Measurements from ENCODE around the gene CTIF. TPM values are rescaled to one million over a fixed set of nuclear protein-coding genes. Genes with fewer than 3 reads are reported as not detected.

Gene CTIF
- total and polyA plus RNA-seq, 2 experiments from 2014 or later: 22.1 to 27.9 TPM

DNA sequence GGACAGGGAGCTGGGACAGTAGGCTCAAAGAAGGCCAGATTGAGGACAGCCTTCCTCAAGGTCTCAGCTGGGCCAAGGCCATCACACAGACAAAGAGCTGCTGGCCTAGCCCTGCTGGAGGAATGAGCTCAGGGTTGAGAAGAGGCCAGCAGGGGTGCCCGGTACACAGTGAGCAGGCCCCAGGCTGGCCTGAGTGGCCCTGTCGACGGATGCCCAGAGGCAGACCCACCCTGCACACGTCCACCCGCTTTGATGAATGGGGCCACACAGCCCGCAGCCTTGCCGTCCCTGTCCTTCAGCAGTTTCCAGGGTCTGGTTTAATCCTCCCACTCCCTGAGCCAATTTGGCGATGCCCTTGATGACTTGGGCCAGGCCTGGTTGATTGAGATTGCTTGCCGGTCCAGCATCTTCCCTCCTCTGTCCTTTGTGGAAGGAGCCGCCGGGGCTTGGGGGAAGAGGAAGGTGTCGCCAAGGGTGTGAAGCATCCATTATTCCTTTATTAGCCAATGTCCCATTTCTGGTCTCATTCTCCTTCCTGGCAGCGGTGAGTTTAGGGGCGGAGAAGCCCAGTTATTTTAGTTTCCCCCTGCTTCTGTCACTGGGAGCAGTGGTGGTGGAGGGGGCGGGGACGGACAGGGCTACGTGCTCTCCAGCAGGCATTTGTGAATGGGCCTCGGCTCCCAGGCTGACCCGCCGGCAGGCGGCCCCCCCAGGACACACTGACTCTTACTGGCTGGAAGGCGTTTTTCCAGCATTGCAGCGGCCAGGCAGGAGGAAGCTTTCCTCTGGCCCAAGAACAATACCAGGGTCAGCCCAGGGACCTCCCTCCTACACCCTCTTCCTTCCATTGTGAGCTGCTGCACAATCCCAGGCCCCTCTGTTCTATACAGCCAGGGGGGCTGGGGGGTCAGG is 141.8 kb downstream of the CTIF start:
- DNase-seq (ENCODE audit: low spot score): no peak
- H3K4me3 ChIP-seq: no peak overlapping the region
- WGBS (ENCODE audit: low lambda C conversion rate, missing lambda C conversion rate): 88% methylated on average over 23 of the region's 23 CpGs
- H3K9me2 ChIP-seq (replicated peaks; ENCODE audit: insufficient read depth): no peaks in the 10 kb centered on the region
- H3K4me2 ChIP-seq: no peak overlapping the region
- H3K4me1 ChIP-seq (ENCODE audit: insufficient read depth): peaks cover 3% of the 10 kb centered on the region
- H2AFZ ChIP-seq: no peak overlapping the region
- no peaks in the 10 kb centered on the region for H3K9me3 ChIP-seq (ENCODE audit: low read depth)
- H3K36me3 ChIP-seq (replicated peaks; ENCODE audit: insufficient read depth, low read depth): no peaks in the 10 kb centered on the region
- no peak overlapping the region for H3K27ac ChIP-seq
- peaks cover 6% of the 10 kb centered on the region for H3K79me2 ChIP-seq
- no peaks in the 10 kb centered on the region for H4K20me1 ChIP-seq (ENCODE audit: insufficient read depth, poor library complexity, severe bottlenecking)
- no peaks in the 10 kb centered on the region for H3K27me3 ChIP-seq
- TF ChIP-seq, protein P1, sequence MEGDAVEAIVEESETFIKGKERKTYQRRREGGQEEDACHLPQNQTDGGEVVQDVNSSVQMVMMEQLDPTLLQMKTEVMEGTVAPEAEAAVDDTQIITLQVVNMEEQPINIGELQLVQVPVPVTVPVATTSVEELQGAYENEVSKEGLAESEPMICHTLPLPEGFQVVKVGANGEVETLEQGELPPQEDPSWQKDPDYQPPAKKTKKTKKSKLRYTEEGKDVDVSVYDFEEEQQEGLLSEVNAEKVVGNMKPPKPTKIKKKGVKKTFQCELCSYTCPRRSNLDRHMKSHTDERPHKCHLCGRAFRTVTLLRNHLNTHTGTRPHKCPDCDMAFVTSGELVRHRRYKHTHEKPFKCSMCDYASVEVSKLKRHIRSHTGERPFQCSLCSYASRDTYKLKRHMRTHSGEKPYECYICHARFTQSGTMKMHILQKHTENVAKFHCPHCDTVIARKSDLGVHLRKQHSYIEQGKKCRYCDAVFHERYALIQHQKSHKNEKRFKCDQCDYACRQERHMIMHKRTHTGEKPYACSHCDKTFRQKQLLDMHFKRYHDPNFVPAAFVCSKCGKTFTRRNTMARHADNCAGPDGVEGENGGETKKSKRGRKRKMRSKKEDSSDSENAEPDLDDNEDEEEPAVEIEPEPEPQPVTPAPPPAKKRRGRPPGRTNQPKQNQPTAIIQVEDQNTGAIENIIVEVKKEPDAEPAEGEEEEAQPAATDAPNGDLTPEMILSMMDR (IDR thresholded peaks at IDR 0.05; ENCODE audit: poor library complexity): no peak
- TF ChIP-seq EZH2phosphoT487 (IDR thresholded peaks at IDR 0.05; ENCODE audit: low read depth, severe bottlenecking, unreplicated experiment): no peak
- TF ChIP-seq EZH2 (IDR thresholded peaks at IDR 0.05; ENCODE audit: borderline replicate concordance): no peak

DNA sequence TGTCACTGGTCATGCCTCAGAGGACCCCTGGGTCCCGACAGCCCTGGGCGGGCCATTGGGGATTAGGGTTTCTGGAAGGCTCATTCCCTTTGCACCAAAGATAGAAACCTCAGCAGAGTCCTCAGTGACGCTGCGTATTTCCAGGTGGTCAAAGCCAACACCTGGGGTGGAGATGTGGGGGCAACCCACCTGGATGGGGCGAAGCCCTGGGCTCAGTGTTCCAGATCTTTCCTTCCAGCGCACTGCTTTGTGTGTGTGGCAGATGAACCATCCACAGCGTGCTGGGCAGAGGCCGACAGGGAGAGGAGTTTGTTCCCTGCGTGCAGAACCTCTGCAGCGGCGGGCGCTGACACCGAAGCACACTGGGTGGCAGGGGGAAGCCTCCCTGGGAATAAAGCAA is 143.9 kb downstream of the CTIF start:
- TF ChIP-seq, protein P1 (IDR thresholded peaks at IDR 0.05; ENCODE audit: poor library complexity): no peak
- TF ChIP-seq EZH2 (IDR thresholded peaks at IDR 0.05; ENCODE audit: borderline replicate concordance) (no peak), EZH2phosphoT487 (IDR thresholded peaks at IDR 0.05; ENCODE audit: low read depth, severe bottlenecking, unreplicated experiment) (no peak)
- WGBS (ENCODE audit: low lambda C conversion rate, missing lambda C conversion rate): 98% methylated on average over 13 of the region's 13 CpGs

DNA sequence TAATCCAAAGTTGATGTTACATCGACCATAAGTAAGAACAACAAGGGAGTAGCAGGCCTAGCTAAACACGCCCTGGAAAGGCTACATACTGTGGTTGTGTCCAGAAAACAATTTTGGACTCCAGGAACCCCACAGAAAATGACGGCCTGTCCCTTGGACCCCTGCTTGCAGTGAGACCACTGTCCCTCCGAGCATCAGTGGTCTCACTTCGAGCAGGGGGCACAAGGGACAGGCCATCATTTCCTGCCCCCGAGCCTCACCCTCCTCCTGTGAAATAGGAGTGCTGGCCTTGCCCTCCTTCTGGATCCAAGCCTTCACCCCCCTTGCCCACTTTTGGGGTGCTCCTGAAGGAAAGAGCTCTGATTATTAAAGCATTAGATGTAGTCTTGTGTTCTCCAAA is 144.4 kb downstream of the CTIF start:
- H3K79me2 ChIP-seq: no peaks in the 10 kb centered on the region
- no peaks in the 10 kb centered on the region for H3K9me2 ChIP-seq (replicated peaks; ENCODE audit: insufficient read depth)
- H3K4me1 ChIP-seq (ENCODE audit: insufficient read depth): no peaks in the 10 kb centered on the region
- H3K9me3 ChIP-seq (ENCODE audit: low read depth): no peaks in the 10 kb centered on the region
- DNase-seq (ENCODE audit: low spot score): no peak
- H3K36me3 ChIP-seq (replicated peaks; ENCODE audit: insufficient read depth, low read depth): no peaks in the 10 kb centered on the region
- 93% methylated on average over 6 of the region's 6 CpGs for WGBS (ENCODE audit: low lambda C conversion rate, missing lambda C conversion rate)
- no peak overlapping the region for H3K4me3 ChIP-seq
- no peak overlapping the region for H3K27ac ChIP-seq
- H4K20me1 ChIP-seq (ENCODE audit: insufficient read depth, poor library complexity, severe bottlenecking): no peaks in the 10 kb centered on the region
- H3K4me2 ChIP-seq: no peak overlapping the region
- no peak overlapping the region for H2AFZ ChIP-seq
- TF ChIP-seq EZH2 (IDR thresholded peaks at IDR 0.05; ENCODE audit: borderline replicate concordance): no peak
- TF ChIP-seq EZH2phosphoT487 (IDR thresholded peaks at IDR 0.05; ENCODE audit: low read depth, severe bottlenecking, unreplicated experiment): no peak
- TF ChIP-seq, protein P1 (IDR thresholded peaks at IDR 0.05; ENCODE audit: poor library complexity): no peak
- no peaks in the 10 kb centered on the region for H3K27me3 ChIP-seq

More for the DNA sequence above, 143.9 kb downstream of the CTIF start:
- H2AFZ ChIP-seq: no peak overlapping the region
- H3K36me3 ChIP-seq (replicated peaks; ENCODE audit: insufficient read depth, low read depth): no peaks in the 10 kb centered on the region
- no peak overlapping the region for H3K4me2 ChIP-seq
- no peak overlapping the region for H3K27ac ChIP-seq
- no peaks in the 10 kb centered on the region for H3K79me2 ChIP-seq
- no peaks in the 10 kb centered on the region for H3K9me2 ChIP-seq (replicated peaks; ENCODE audit: insufficient read depth)
- no peaks in the 10 kb centered on the region for H3K27me3 ChIP-seq
- no peaks in the 10 kb centered on the region for H4K20me1 ChIP-seq (ENCODE audit: insufficient read depth, poor library complexity, severe bottlenecking)
- H3K9me3 ChIP-seq (ENCODE audit: low read depth): no peaks in the 10 kb centered on the region
- H3K4me1 ChIP-seq (ENCODE audit: insufficient read depth): no peaks in the 10 kb centered on the region
- DNase-seq (ENCODE audit: low spot score): no peak
- H3K4me3 ChIP-seq: no peak overlapping the region

Measured in hepatocyte (in vitro differentiated cells).